ENCODE results near the gene TAOK3. TPM values are rescaled to one million over a fixed set of nuclear protein-coding genes. Genes with fewer than 3 reads are reported as not detected.

The TAOK3 gene
- total and polyA plus RNA-seq, 2 of the 8 experiments (the other 6 are each of a cell fraction or from before 2014, with no cell fraction given), result 5.2 to 9.3 TPM

- Histone ChIP-seq H4K5ac (ENCODE audit: insufficient read length, low read depth, low read length) (no peak overlapping the region), H3K4ac (replicated peaks; ENCODE audit: insufficient read length, low read depth, low read length) (no peak overlapping the region), H2BK12ac (ENCODE audit: low read depth, low read length) (no peak overlapping the region), H3K18ac (ENCODE audit: extremely low read depth, low read length) (no peak overlapping the region), H3K9me3 (ENCODE audit: insufficient read depth in 2 of 2, low read depth in 1 of 2, low read length in 1 of 2) (no peaks in the 10 kb centered on the region), H3K14ac (ENCODE audit: insufficient read length) (no peak overlapping the region), H3K23ac (ENCODE audit: insufficient read length) (no peak overlapping the region), H3K4me2 (ENCODE audit: insufficient read depth in 1 of 2, low read depth in 2 of 2, low read length in 2 of 2) (peak overlapping the region; percentile 78 to 92), H4K8ac (ENCODE audit: extremely low read depth, insufficient read depth, low read length) (no peak overlapping the region), H3K4me3 (ENCODE audit: extremely low read depth in 1 of 4, insufficient read depth in 2 of 4, low read depth in 3 of 4, low read length in 4 of 4) (peak overlapping the region; percentile 81 to 91 (median 87); a peak in 7 of 8 replicates), H2BK120ac (replicated peaks; ENCODE audit: low read depth, low read length) (no peak overlapping the region), H2BK20ac (ENCODE audit: low read length) (no peak overlapping the region), H2BK5ac (ENCODE audit: low read depth, low read length) (no peak overlapping the region), H3K56ac (replicated peaks; ENCODE audit: insufficient read length, low read depth, low read length) (no peak overlapping the region), H2BK15ac (ENCODE audit: low read length) (no peak overlapping the region), H3K79me2 (ENCODE audit: control insufficient read depth in 1 of 2, insufficient read depth in 2 of 2, low read length in 2 of 2) (peaks cover 8 to 47% of the 10 kb centered on the region in 2 experiments), H3K27ac (ENCODE audit: low read depth, low read length) (no peak overlapping the region), H4K91ac (replicated peaks; ENCODE audit: insufficient read length, low read length) (peak overlapping the region; percentile 4), H3K36me3 (ENCODE audit: control insufficient read depth in 2 of 4, insufficient read depth in 4 of 4, low read length in 3 of 4) (peaks cover 3 to 8% (median 4%) of the 10 kb centered on the region in 4 experiments; a peak in 5 of 8 replicates), H3K9ac (replicated peaks in 1 of 4; ENCODE audit: extremely low read depth in 1 of 4, low read depth in 3 of 4, low read length in 3 of 4) (no peak overlapping the region), H3K27me3 (replicated peaks in 1 of 4; ENCODE audit: control insufficient read depth in 3 of 4, extremely low read depth in 1 of 4, insufficient read depth in 3 of 4, low read length in 3 of 4) (no peaks in the 10 kb centered on the region), H3K23me2 (ENCODE audit: low read depth, low read length) (peaks cover 5% of the 10 kb centered on the region; the same call in 1 of the 2 replicates), H3K79me1 (ENCODE audit: low read depth, low read length) (peaks cover 7% of the 10 kb centered on the region), H3K4me1 (replicated peaks in 1 of 4; ENCODE audit: control insufficient read depth in 3 of 4, insufficient read depth in 4 of 4, low read length in 3 of 4) (peaks cover 0 to 9% (median 5%) of the 10 kb centered on the region in 4 experiments; a peak in 4 of 7 replicates), H2AK5ac (ENCODE audit: low read depth, low read length) (no peak overlapping the region; the same call in 1 of the 2 replicates), H4K20me1 (replicated peaks in 1 of 2; ENCODE audit: control insufficient read depth in 1 of 2, insufficient read depth in 2 of 2, low read length in 2 of 2) (no peaks in the 10 kb centered on the region), H2AFZ (ENCODE audit: low read length) (no peak overlapping the region)
- 64% methylated on average over 6 of the region's 6 CpGs; no CpG with 5 or more reads in 1 of the 2 experiments for WGBS, 2 experiments (ENCODE audit: extremely low coverage in 1 of 2, insufficient coverage in 1 of 2, insufficient read length in 1 of 2, insufficient replicate concordance in 2 of 2, low coverage in 1 of 2, low lambda C conversion rate in 2 of 2, missing lambda C conversion rate in 1 of 2)
- ChIA-PET POLR2A (ENCODE audit: partially characterized antibody) (interaction anchor here (0.9 to 7.3 kb wide), 7 partner anchors 10 to 274 kb away, joined by 3 to 103 read pairs (median 33); partner anchors contain the start of genes PEBP1, SUDS3 and WSB2), CTCF (ENCODE audit: partially characterized antibody) (interaction anchor here (0.7 to 1.9 kb wide), 8 partner anchors 11 to 1669 kb away, joined by 3 to 9 read pairs (median 3); no protein-coding TSS in a partner anchor)
- FAIRE-seq (no peak), DNase-seq (ENCODE audit: low read depth in 1 of 2, low spot score in 2 of 2) (no peak)
- TF ChIP-seq TBP (IDR thresholded peaks at IDR 0.05; ENCODE audit: low read depth, low read length), result no peak
- TF ChIP-seq EZH2 (IDR thresholded peaks at IDR 0.05; ENCODE audit: low read depth, low read length, severe bottlenecking), result no peak
- TF ChIP-seq KDM4A (IDR thresholded peaks at IDR 0.05; ENCODE audit: low read depth, low read length, severe bottlenecking), result no peak
Observed at GRCh38 chr12:118102070-118102469, 270.6 kb downstream of the TAOK3 start.
